ENCODE measurements around the gene YY1.
A peak's percentile ranks its signal among the peaks of the same experiment; 100 is the strongest.

The YY1 gene

DNA sequence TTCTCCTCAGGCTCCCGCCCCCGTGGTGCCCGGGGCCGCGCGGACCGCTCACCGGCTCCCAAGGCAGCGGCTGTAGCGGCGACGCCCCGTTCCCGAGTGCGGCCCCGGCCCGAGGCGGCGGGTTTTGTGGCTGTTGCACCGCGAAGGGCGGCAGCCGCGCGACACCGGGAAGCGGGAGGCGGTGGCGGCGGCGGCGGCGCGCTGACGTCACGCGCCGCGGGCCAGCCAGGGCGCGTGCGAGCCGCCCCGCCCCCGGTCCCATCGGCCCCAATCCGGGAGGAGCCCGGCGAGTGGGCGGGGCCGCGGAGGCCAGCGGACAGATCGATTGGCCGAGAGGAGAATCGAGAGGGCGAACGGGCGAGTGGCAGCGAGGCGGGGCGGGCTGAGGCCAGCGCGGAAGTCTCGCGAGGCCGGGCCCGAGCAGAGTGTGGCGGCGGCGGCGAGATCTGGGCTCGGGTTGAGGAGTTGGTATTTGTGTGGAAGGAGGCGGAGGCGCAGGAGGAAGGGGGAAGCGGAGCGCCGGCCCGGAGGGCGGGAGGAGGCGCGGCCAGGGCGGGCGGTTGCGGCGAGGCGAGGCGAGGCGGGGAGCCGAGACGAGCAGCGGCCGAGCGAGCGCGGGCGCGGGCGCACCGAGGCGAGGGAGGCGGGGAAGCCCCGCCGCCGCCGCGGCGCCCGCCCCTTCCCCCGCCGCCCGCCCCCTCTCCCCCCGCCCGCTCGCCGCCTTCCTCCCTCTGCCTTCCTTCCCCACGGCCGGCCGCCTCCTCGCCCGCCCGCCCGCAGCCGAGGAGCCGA is at the start of gene YY1:
Gene YY1, plus strand, starts transcription at position 726 of the 792 bp plus-strand sequence. CDS start 101 bp downstream, outside the sequence.
- H3K27ac ChIP-seq (ENCODE audit: low read depth, low read length): peak within 1 kb of the TSS; percentile 97
- H3K27me3 ChIP-seq (ENCODE audit: control insufficient read depth in 1 of 2, insufficient read depth in 2 of 2, low read length in 2 of 2): no peaks in the 10 kb centered on the region
- H3K9me3 ChIP-seq (ENCODE audit: control insufficient read depth in 1 of 2, low read length in 2 of 2): no peaks in the 10 kb centered on the region
- peaks cover 38 to 47% of the 10 kb centered on the region in 2 donors for H3K4me1 ChIP-seq (ENCODE audit: control insufficient read depth in 1 of 2, insufficient read depth in 2 of 2, low read length in 2 of 2)
- peak within 1 kb of the TSS; percentile 88 to 94 for H3K4me3 ChIP-seq (ENCODE audit: low read depth in 1 of 2, low read length in 2 of 2)
- H3K36me3 ChIP-seq (ENCODE audit: control insufficient read depth in 1 of 2, insufficient read depth in 2 of 2, low read length in 2 of 2): no peaks in the 10 kb centered on the region
- H3K9ac ChIP-seq (ENCODE audit: low read depth in 1 of 2, low read length in 2 of 2): peak within 1 kb of the TSS; percentile 89 to 99

DNA sequence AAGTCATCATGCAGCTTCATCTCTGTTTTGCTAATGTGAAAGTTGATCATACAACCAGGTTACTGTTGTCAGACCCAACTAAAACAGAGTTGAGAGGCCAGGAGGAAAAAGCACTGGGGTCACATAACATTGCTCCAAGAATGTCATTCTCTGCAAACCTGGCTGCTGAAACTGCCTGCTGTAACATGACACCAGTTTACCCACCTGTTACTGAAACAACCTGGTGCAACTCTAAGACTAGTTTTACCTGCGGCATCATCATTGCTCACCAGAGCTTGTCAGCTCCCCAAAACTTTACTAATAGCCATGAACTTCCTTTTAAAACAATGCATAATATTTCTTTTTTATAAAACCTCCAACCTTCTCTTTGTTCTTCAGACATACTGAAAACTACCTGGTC is 48.8 kb upstream of the YY1 start:
- peaks cover 23 to 36% of the 10 kb centered on the region in 2 donors for H3K4me1 ChIP-seq (ENCODE audit: control insufficient read depth in 1 of 2, insufficient read depth in 2 of 2, low read length in 2 of 2)
- H3K36me3 ChIP-seq (ENCODE audit: control insufficient read depth in 1 of 2, insufficient read depth in 2 of 2, low read length in 2 of 2): no peaks in the 10 kb centered on the region
- H3K27me3 ChIP-seq (ENCODE audit: control insufficient read depth in 1 of 2, insufficient read depth in 2 of 2, low read length in 2 of 2): no peaks in the 10 kb centered on the region
- H3K4me3 ChIP-seq (ENCODE audit: low read depth in 1 of 2, low read length in 2 of 2): no peak overlapping the region
- H3K9ac ChIP-seq (ENCODE audit: low read depth in 1 of 2, low read length in 2 of 2): no peak overlapping the region
- no peak overlapping the region for H3K27ac ChIP-seq (ENCODE audit: low read depth, low read length)
- H3K9me3 ChIP-seq (ENCODE audit: control insufficient read depth in 1 of 2, low read length in 2 of 2): no peaks in the 10 kb centered on the region

DNA sequence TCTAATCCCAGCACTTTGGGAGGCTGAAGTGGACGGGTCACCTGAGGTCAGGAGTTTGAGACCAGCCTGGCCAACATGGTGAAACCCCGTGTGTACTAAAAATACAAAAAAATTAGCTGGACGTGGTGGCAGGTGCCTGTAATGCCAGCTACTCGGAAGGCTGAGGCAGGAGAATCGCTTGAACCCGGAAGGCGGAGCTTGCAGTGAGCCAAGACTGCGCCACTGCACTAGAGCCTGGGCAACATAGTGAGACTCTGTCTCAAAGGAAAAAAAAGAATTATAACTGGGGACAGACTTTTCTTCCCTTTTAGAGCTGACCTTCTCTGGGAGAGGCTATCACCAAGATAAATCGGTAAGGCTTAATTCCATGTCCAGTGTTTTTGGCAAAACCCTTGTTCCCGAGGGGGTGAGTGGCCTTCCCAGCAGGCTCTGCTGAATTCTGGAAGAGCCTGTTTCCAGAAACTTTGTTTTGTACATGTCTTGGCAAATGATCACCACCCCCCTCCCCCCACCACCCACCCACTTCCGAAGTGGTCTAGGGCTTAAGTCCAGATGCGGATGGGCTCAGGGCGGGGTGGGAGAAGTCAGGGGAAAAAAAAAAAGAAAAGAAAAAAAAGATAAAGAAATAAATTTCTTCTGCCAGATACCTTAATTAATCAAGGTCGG is 47.2 kb upstream of the YY1 start:
- H3K4me3 ChIP-seq (ENCODE audit: low read depth in 1 of 2, low read length in 2 of 2): no peak overlapping the region
- no peaks in the 10 kb centered on the region for H3K27me3 ChIP-seq (ENCODE audit: control insufficient read depth in 1 of 2, insufficient read depth in 2 of 2, low read length in 2 of 2)
- peak overlapping the region; percentile 75 to 78 for H3K9ac ChIP-seq (ENCODE audit: low read depth in 1 of 2, low read length in 2 of 2)
- no peaks in the 10 kb centered on the region for H3K9me3 ChIP-seq (ENCODE audit: control insufficient read depth in 1 of 2, low read length in 2 of 2)
- H3K27ac ChIP-seq (ENCODE audit: low read depth, low read length): no peak overlapping the region
- no peaks in the 10 kb centered on the region for H3K36me3 ChIP-seq (ENCODE audit: control insufficient read depth in 1 of 2, insufficient read depth in 2 of 2, low read length in 2 of 2)
- peaks cover 23 to 36% of the 10 kb centered on the region in 2 donors for H3K4me1 ChIP-seq (ENCODE audit: control insufficient read depth in 1 of 2, insufficient read depth in 2 of 2, low read length in 2 of 2)

DNA sequence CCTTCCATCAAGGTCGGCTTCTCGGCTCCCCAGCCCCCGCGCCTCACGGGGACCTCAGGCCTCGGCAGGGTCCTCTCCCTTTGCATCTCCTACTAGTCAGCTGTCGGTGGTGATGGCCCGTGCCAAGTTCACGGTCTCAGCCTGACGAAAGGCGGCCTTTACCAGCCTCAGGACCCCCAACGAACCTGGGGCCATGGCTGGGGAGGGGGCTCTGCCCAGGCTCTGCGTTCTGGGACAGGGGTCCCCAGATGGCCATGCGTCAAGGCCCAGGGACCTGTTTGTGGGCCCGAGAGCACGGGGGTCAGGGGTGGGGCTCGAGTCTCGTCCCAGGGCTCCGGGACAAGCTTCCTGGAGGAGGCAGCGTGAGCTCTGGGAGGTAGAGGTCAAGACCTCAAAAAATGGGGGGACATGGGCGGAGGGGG is 46.7 kb upstream of the YY1 start:
- Histone ChIP-seq H3K4me1 (ENCODE audit: control insufficient read depth in 1 of 2, insufficient read depth in 2 of 2, low read length in 2 of 2) (peaks cover 21 to 34% of the 10 kb centered on the region in 2 donors), H3K4me3 (ENCODE audit: low read depth in 1 of 2, low read length in 2 of 2) (peak overlapping the region; percentile 61 to 65), H3K9me3 (ENCODE audit: control insufficient read depth in 1 of 2, low read length in 2 of 2) (no peaks in the 10 kb centered on the region)

DNA sequence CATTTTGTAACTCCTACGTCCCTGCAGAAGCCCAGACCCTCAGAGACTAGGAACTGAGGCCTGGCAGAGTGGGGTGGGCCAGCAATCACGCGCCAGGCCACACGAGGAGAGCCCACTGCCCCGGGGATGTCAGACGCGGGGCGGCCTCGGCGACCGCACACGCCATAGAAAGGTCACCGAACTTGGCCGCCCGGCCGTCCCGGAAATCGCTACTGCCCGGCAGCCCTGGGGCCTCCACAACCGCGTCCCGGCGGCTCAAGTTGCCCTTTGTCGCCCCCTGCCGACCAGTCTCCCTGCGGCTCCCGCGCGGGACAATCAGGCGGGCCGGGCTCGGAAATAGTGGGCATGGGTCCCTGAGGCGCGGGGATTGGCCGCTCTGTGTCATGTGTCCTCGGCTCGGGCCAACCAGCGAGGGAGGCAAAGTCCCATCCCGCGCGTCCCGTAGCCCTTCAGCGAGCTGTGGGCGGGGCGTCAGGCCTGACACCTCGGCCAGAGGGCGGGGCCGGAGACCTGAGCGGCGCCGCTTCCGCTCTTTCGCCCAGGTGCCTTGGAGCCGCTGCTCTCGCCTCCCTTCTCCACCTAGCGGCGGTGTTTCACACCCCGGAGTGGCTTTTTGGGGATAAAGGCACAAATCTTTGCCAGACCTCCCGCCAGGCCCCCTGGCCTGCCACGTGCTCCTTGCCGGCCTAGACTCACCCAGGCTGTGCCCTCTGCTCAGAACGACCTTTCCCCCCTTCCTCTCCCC is 46.1 kb upstream of the YY1 start:
- peak overlapping the region; percentile 84 for H3K27ac ChIP-seq (ENCODE audit: low read depth, low read length)
- no peaks in the 10 kb centered on the region for H3K9me3 ChIP-seq (ENCODE audit: control insufficient read depth in 1 of 2, low read length in 2 of 2)
- H3K4me1 ChIP-seq (ENCODE audit: control insufficient read depth in 1 of 2, insufficient read depth in 2 of 2, low read length in 2 of 2): peaks cover 17 to 29% of the 10 kb centered on the region in 2 donors
- H3K9ac ChIP-seq (ENCODE audit: low read depth in 1 of 2, low read length in 2 of 2): peak overlapping the region; percentile 75 to 91
- no peaks in the 10 kb centered on the region for H3K36me3 ChIP-seq (ENCODE audit: control insufficient read depth in 1 of 2, insufficient read depth in 2 of 2, low read length in 2 of 2)
- peak overlapping the region; percentile 65 to 70 for H3K4me3 ChIP-seq (ENCODE audit: low read depth in 1 of 2, low read length in 2 of 2)
- no peaks in the 10 kb centered on the region for H3K27me3 ChIP-seq (ENCODE audit: control insufficient read depth in 1 of 2, insufficient read depth in 2 of 2, low read length in 2 of 2)

More for the DNA sequence above, 46.7 kb upstream of the YY1 start:
- H3K36me3 ChIP-seq (ENCODE audit: control insufficient read depth in 1 of 2, insufficient read depth in 2 of 2, low read length in 2 of 2): no peaks in the 10 kb centered on the region
- peak overlapping the region; percentile 75 to 78 for H3K9ac ChIP-seq (ENCODE audit: low read depth in 1 of 2, low read length in 2 of 2)
- no peaks in the 10 kb centered on the region for H3K27me3 ChIP-seq (ENCODE audit: control insufficient read depth in 1 of 2, insufficient read depth in 2 of 2, low read length in 2 of 2)
- H3K27ac ChIP-seq (ENCODE audit: low read depth, low read length): peak overlapping the region; percentile 84

DNA sequence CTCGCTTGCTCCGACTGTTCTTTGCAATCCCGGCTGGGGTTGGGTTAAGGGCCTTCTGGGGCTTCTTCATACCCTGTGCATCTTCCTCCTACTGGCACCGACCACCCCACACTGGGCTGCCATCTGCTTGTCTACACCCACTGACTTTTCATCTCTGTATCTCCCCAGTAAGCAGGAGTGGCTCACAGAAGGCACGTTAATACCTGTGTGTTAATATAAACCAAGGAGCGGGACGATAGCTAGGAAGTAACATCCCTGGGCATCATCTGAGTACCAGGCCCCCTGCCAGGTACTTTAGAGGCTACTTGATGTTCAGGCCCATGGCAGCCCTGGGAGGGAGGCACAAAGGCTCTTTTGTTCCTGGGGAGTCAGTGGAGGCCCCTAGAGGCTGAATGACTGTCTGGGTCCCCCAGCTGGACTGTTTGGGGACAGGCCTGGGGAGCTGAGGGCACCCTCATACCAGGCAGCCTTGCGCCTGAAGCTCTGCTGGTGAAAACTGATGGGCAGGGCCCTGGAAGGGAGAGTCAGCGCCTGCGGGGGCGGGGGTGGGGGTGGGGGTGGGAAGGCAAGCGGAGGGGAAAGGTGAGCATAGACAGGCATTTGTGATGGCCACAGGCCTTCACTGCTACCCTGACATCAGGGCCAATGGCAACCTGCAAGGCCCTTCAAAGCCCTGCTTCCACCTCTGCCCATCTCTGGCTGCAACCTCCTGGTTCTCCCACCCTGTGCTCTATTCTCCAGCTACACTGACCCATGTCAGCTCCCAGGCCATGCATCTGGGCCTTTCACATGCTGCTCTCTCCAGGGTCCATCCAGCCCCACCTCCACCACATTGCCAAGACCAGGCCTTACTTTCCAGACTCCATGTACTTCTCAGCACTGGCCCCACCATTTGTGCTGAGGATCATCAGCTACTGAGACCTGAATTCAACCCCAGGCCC is 45.3 kb upstream of the YY1 start:
- H3K27ac ChIP-seq (ENCODE audit: low read depth, low read length): peak overlapping the region; percentile 6
- peaks cover 11 to 20% of the 10 kb centered on the region in 2 donors for H3K4me1 ChIP-seq (ENCODE audit: control insufficient read depth in 1 of 2, insufficient read depth in 2 of 2, low read length in 2 of 2)
- H3K27me3 ChIP-seq (ENCODE audit: control insufficient read depth in 1 of 2, insufficient read depth in 2 of 2, low read length in 2 of 2): no peaks in the 10 kb centered on the region
- no peaks in the 10 kb centered on the region for H3K36me3 ChIP-seq (ENCODE audit: control insufficient read depth in 1 of 2, insufficient read depth in 2 of 2, low read length in 2 of 2)
- H3K4me3 ChIP-seq (ENCODE audit: low read depth in 1 of 2, low read length in 2 of 2): peak overlapping the region; percentile 41 to 70
- H3K9ac ChIP-seq (ENCODE audit: low read depth in 1 of 2, low read length in 2 of 2): peak overlapping the region; percentile 37 to 91
- no peaks in the 10 kb centered on the region for H3K9me3 ChIP-seq (ENCODE audit: control insufficient read depth in 1 of 2, low read length in 2 of 2)

DNA sequence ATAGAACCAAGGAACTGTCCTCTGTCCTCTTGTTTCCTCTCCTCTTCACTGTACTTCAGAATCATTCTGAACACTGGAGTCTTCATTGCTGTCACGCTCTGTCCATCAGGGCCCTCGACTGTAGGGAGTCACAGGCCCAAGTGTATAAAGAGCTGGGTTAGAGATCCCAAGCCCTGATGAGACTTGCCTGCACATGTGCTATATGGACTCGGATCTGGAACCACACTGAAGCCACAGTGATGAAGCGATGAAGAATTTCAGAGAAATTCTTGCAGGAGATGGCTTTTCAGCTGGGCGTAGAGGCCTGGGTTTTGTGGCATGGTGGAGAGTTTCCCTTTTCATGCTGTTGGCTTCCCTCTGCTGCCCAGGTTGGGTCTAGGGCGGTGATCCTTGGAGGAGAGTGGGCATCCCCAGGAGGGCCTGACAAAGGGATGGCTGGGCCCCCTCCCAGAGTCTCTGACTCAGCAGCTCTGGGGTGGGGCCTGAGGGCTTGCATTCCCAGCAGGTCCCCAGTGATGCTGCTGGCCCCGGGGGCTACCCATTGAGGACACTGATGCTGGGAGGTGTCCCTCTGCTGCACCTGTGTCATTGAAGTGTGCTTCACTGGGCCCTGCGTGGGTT is 39.6 kb upstream of the YY1 start:
- Histone ChIP-seq H3K27ac (ENCODE audit: low read depth, low read length) (no peak overlapping the region), H3K9ac (ENCODE audit: low read depth in 1 of 2, low read length in 2 of 2) (no peak overlapping the region), H3K4me3 (ENCODE audit: low read depth in 1 of 2, low read length in 2 of 2) (no peak overlapping the region), H3K27me3 (ENCODE audit: control insufficient read depth in 1 of 2, insufficient read depth in 2 of 2, low read length in 2 of 2) (no peaks in the 10 kb centered on the region), H3K36me3 (ENCODE audit: control insufficient read depth in 1 of 2, insufficient read depth in 2 of 2, low read length in 2 of 2) (no peaks in the 10 kb centered on the region), H3K4me1 (ENCODE audit: control insufficient read depth in 1 of 2, insufficient read depth in 2 of 2, low read length in 2 of 2) (no peaks in the 10 kb centered on the region), H3K9me3 (ENCODE audit: control insufficient read depth in 1 of 2, low read length in 2 of 2) (no peaks in the 10 kb centered on the region)

DNA sequence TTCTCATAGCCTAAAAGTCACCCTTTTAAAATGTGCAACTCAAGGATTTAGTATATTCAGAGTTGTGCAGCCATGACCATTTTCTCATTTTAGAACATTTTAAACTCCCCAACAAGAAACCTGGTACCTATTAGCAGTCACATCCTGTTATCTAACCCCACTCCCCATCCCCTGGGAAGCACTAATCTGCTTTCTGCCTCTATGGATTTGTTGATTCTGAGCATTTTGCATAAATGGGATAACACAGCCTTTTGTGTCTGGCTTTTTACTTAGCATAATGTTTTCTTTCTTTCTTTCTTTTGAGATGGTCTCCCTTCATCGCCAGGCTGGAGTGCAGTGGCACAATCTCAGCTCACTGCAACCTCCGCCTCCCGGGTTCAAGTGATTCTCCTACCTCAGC is 38.6 kb upstream of the YY1 start:
- Histone ChIP-seq H3K36me3 (ENCODE audit: control insufficient read depth in 1 of 2, insufficient read depth in 2 of 2, low read length in 2 of 2) (no peaks in the 10 kb centered on the region), H3K9ac (ENCODE audit: low read depth in 1 of 2, low read length in 2 of 2) (no peak overlapping the region), H3K27ac (ENCODE audit: low read depth, low read length) (no peak overlapping the region), H3K4me1 (ENCODE audit: control insufficient read depth in 1 of 2, insufficient read depth in 2 of 2, low read length in 2 of 2) (no peaks in the 10 kb centered on the region), H3K4me3 (ENCODE audit: low read depth in 1 of 2, low read length in 2 of 2) (no peak overlapping the region), H3K9me3 (ENCODE audit: control insufficient read depth in 1 of 2, low read length in 2 of 2) (no peaks in the 10 kb centered on the region), H3K27me3 (ENCODE audit: control insufficient read depth in 1 of 2, insufficient read depth in 2 of 2, low read length in 2 of 2) (no peaks in the 10 kb centered on the region)

DNA sequence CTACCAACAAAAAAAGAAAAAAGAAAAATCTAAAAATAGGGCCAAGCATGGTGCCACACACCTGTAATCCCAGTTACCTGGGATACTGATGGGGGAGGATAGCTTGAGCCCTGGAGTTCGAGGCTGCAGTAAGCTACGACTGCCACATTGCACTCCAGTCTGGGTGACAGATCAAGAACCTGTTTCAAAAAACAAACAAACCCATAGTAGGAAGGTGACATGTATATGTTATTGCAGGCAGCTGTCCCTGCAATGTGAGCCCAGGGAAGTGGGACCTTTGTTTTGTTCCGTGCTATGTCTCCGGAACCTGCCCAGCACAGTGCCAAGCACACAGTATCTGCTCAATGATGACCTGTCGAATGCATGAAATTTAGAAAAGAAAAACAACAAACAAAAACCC is 37.2 kb upstream of the YY1 start:
- no peaks in the 10 kb centered on the region for H3K27me3 ChIP-seq (ENCODE audit: control insufficient read depth in 1 of 2, insufficient read depth in 2 of 2, low read length in 2 of 2)
- no peaks in the 10 kb centered on the region for H3K4me1 ChIP-seq (ENCODE audit: control insufficient read depth in 1 of 2, insufficient read depth in 2 of 2, low read length in 2 of 2)
- no peak overlapping the region for H3K27ac ChIP-seq (ENCODE audit: low read depth, low read length)
- H3K4me3 ChIP-seq (ENCODE audit: low read depth in 1 of 2, low read length in 2 of 2): no peak overlapping the region
- no peaks in the 10 kb centered on the region for H3K9me3 ChIP-seq (ENCODE audit: control insufficient read depth in 1 of 2, low read length in 2 of 2)
- no peak overlapping the region for H3K9ac ChIP-seq (ENCODE audit: low read depth in 1 of 2, low read length in 2 of 2)
- H3K36me3 ChIP-seq (ENCODE audit: control insufficient read depth in 1 of 2, insufficient read depth in 2 of 2, low read length in 2 of 2): no peaks in the 10 kb centered on the region
